D341Med (cell line): Measurements from ENCODE around the gene ADRB2.
"Not testable (repeated sequence)": the region's sequence is repeated elsewhere in the genome, so short reads cannot be mapped to it uniquely, and the experiment has no call there.

Experiments used
- DNase-seq: peaks from one replicate; pipeline ENCODE4 v3.0.0; 2012; ENCODE audit warnings: low spot score

Gene ADRB2

GRCh38 chr5:148826053-148826738 is at the start of gene ADRB2:
Gene ADRB2 (plus strand): TSS chr5:148826611. CDS start chr5:148826832, 221 bp downstream.
- DNase-seq = peak; percentile 57

GRCh38 chr5:148776780-148777179 is 49.6 kb upstream of the ADRB2 start:
- no peak for DNase-seq

- DNase-seq = no peak
Measured at GRCh38 chr5:148778882-148779281, 47.5 kb upstream of the ADRB2 start.

- DNase-seq = no peak
Measured at GRCh38 chr5:148780711-148781110, 45.7 kb upstream of the ADRB2 start.

GRCh38 chr5:148781766-148782165 is 44.6 kb upstream of the ADRB2 start:
- no peak for DNase-seq

- DNase-seq = no peak
Measured at GRCh38 chr5:148785223-148785622, 41.2 kb upstream of the ADRB2 start.

GRCh38 chr5:148786456-148786855 is 40.0 kb upstream of the ADRB2 start:
- DNase-seq = no peak

DNA sequence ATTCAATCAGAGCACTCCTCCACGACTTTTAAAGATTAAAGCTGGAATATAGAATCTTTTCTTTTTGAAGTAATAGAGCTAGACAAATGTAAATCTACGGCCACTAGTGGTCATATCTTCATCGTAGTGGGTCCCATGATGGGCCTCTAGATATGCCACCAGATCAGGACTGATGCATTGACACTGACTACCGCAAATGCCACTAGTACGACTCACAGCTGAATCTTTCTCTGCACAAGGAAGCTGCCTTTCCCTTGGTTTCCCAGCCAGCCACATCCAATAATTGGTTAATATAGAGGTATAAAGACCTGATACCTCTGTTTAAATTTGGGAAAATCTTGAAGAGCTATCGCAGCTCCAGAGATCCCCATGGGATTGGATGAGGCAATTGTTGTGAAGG is 37.8 kb upstream of the ADRB2 start:
- no peak for DNase-seq

DNA sequence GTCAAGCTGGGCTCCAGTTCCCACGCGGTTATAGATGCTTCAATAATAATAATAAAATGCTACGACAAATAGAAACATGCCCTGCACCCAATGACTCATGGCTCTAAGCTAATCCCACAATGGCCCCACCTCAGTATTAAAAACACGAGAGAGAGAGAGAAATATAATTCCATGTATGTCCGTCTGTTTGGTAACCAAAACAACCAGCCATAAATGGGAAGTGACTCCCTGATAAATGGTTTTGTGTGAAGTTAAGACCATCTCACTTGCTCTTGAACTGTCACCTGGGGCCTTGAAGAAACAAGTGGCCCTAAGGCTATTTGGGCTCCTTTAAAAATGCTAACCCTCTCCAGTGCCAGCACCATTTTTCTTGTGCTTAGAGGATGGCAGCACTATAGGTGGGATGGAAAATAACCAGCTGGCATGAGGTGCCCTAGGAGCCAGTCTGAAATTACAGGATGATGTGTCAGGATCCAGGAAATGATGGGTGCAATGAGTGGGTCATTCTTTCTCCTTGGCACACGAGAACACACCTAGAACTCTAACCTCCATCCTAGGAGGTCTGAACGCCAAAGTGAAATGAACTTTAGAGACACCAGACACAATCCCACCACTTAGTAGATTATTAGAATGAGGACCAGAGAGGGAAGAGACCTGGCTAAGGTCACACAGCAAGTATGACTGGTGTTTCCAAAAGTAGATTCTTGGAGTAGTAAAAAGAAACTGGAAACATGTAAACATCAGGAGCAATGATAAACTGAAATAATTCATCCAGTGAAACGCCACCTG is 35.7 kb upstream of the ADRB2 start:
- no peak for DNase-seq

GRCh38 chr5:148791334-148791667 is 35.1 kb upstream of the ADRB2 start:
- no peak for DNase-seq

DNA sequence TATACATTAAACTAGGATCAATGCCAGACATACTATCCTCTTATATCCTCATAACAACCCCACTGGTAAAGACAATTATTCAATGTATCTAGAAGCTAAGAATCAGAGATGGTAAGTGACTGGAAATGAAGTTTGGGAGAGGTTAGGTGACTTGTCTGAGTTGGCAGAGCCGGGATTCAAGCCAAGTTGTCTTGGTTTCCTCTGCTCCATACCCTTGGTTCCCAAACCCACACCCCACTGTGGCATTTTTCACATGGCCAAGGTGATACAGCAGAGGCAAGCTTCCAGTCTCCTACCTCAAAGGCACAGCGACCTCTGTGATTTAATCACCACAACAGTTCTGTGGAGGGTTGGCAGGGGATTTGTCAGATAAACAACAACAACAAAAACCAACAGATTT is 34.7 kb upstream of the ADRB2 start:
- no peak for DNase-seq

DNA sequence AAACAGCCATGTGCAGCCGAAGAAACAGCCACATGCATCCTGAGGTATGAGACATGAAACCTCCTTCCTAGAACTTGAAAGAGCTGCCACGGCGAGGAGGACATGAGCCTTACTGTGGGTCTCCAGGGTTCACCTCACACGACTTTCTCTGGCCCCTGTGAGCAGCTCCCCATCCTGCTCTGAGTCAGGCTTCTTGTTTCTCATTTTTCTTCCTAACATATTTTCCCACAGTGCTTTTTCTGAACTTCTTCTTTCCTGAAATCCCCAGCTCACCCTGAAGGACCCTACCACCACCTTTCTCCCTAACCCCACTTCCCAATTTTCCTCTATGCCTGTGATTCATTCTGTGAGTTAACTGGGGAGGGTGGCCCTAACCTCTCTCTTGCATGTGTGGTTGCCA is 33.7 kb upstream of the ADRB2 start:
- no peak for DNase-seq

- DNase-seq = no peak
Measured at GRCh38 chr5:148793261-148793660, 33.1 kb upstream of the ADRB2 start.

- no peak for DNase-seq
Measured at GRCh38 chr5:148794275-148794674, 32.1 kb upstream of the ADRB2 start.

GRCh38 chr5:148794729-148795561 is 31.5 kb upstream of the ADRB2 start:
- no peak for DNase-seq

GRCh38 chr5:148796936-148797335 is 29.5 kb upstream of the ADRB2 start:
- no peak for DNase-seq

DNA sequence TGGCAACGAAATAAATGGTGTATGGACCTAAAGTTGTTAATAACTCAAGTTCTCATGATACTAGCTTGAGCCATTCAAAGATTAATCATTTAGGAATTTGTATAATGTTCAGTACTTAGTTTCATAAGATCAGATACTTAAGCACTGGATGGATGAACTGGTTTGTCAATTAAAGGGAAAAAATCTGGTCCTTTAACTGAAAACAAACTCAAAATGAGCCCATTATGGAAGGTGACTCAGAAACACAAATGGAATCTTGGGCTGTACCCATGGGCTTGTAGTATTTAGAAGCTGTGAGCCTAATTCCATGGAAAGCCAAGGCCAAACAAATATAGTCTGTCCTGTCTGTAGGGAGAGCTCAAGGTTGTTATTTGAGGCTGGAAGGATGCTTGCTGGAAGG is 27.6 kb upstream of the ADRB2 start:
- DNase-seq = no peak

- no peak for DNase-seq
Measured at GRCh38 chr5:148799737-148800527, 26.5 kb upstream of the ADRB2 start.

- no peak for DNase-seq
Measured at GRCh38 chr5:148801682-148802276, 24.6 kb upstream of the ADRB2 start.

DNA sequence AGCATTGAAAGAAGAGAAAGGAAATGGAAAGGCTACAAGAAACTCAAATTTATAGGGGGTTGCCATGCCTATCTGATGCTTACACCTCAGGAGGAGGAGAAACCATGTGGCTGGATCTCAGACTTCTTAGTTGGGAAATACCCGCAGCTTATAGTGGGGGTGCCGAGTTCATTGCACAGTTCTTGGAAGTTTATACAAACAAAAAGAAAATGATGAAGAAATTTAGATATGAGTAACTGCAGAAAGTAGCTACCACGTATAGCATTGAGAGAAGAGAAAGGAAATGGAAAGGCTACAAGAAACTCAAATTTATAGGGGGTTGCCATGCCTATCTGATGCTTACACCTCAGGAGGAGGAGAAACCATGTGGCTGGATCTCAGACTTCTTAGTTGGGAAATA is 23.0 kb upstream of the ADRB2 start:
- not testable (repeated sequence) for DNase-seq

DNA sequence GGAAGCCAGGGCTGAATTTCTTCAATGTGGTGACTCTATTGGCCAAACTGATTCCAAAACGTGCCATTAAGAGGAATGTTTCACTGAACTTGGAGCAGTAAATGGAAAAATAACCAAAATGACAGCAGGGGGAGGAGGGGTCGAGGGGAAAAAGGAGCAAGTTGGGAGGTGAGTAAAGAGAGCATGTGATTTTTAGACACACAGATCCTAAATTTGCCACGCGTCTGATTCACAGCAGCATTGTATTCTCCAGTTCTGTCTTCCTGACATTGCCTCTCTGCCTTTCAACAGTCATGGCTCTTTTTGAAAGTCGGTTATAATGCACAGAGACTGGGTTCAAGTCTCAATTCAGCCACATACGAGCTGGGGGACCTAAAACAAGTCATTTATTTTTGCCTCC is 22.0 kb upstream of the ADRB2 start:
- no peak for DNase-seq
